ENCODE results near the gene DRD4.

Gene DRD4

DNA sequence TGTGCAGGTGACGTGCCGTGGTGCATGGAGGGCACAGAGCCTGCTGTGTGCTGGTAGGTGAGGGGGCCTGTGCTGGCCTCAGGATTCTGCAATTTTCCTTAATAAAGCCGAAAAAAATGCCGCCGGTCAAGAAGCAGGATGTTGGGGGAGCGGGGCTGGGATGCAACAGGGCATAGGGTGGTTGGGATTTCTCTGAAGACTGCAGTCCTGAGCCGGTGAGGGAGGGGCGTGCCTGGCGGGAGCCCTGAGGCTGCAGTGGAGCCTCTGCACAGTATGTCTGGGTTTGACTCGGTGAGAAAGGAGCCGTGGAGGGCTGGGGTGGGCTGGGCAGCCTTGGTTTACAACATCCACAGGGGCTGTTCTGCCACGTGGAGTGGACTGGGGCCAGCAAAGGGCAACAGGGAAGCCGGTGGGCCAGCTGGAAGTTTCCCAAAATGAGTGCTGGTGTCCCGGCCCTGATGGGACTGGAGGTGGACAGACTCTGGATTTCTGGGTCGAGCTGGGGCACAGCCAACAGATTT lies 13.7 kb upstream of the DRD4 start:
- no peak for DNase-seq

DNA sequence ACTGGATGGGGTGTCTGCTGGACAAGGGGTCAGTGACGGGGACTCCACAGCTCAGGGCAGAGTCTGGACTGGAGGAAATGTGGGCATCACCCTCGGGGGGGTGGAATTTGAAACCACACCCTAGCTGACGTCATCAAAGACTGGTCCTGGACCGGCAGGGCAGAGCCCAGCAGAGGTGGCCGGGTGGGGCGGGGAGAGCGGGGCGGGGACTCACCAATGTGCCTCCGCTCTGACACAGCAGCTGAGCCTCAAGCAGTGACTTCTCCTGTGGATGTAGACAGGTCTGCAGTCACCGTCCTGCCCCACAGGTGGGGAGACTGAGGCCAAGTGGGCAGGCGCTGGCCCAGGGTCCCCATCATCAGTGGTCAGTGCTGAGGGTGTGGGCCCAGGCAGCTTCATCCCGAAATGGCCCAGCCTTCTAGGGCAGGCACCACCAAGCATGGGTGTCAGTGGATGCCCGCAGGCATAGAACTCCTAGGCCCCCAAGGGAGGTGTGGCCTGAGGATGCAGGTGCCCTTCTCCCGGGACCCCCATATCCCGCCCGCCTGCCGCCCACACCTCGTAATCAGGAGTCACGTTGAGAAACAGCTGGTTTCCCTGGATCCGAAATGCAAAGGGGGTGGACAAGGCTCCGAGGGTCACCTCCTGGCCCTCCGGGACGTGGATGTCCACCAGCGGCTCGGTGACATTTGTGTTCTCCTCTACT lies 12.9 kb upstream of the DRD4 start:
- DNase-seq: no peak

GRCh38 chr11:624705-625635 lies 12.1 kb upstream of the DRD4 start, which contains the start of gene CDHR5:
TSS of gene CDHR5 (minus strand) at chr11:624955. CDS start at chr11:624902, 53 bp downstream.
- DNase-seq: no peak

DNA sequence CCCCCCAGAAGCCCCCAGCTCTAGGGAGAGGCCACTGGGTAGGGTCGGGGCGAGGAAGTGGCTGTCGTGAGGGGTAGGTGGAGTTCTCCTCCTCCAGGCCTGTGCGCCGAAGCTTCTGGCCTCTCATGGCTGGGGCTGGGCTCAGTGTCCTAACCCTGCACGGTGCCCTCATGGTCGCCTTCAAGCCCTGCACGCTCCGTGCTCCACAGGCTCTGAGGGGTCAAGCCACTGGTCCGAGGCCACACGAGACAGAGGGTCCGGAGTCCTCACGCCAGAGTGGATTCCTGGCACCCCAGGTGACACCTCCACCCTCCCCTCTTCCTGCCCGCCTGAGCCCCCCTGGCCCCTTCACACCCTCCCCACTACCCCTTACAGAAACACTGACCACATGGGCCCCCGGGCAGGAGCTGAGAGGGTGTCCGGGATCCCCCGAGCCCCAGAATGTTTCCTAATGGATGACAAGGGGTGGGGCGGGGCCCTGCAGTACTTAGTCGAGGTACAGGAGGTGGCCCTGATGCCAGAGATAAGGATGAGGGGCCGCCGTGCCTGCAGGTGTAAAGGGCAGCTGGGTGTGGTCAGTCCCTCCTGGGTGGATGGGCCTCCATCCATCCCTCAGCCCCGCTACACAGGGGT lies 11.3 kb upstream of the DRD4 start:
- DNase-seq: no peak

DNA sequence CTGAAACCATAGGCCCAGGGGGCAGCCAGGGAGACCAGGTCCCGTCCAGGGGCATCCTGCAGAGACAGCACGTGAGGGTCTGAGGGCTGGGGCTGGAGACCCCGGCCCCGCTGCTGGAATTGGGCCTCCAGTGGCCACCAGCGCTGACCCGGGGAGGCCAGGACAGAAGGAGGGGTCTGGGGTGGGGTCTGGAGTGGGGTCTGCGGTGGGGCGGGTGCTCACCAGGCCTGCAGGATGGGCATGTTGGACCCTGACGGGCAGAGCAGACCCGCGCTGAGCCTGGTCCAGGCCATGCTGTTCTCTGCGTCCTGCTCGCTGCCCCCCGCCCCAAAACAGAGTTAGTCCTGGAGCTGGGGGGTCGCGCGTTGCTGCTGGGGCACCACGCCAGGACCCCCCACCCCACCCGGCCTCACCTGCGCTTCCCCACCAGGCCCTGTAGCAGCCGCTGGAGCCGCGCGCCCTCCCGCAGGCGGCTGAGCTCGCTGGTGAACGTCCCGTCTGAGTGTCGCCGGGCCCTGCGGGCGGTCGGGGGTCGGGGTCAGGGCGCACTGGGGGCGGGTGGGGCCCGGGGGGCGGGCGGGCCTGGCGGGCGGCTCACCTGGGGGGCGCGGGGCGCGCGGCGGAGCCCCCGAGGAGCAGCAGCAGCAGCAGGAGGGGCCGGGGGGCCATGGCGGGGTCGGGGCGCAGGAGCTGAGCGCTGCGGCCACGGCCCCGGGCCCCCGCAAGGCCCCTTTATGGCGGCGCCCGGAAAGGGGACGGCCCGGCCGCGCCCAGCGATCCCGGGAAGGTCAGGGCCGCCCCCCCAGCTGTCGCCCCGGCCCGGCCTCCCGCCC lies 10.4 kb upstream of the DRD4 start, which contains the start of gene SCT:
Gene SCT (minus strand): TSS at position 707 of the 833 bp plus-strand sequence. CDS start 38 bp downstream, at position 669.
- no peak for DNase-seq

GRCh38 chr11:627308-627576 lies 9.8 kb upstream of the DRD4 start:
- DNase-seq: no peak

GRCh38 chr11:628056-628455 lies 9.0 kb upstream of the DRD4 start:
- no peak for DNase-seq

- no peak for DNase-seq
Observed at GRCh38 chr11:629237-629583, 7.9 kb upstream of the DRD4 start.

DNA sequence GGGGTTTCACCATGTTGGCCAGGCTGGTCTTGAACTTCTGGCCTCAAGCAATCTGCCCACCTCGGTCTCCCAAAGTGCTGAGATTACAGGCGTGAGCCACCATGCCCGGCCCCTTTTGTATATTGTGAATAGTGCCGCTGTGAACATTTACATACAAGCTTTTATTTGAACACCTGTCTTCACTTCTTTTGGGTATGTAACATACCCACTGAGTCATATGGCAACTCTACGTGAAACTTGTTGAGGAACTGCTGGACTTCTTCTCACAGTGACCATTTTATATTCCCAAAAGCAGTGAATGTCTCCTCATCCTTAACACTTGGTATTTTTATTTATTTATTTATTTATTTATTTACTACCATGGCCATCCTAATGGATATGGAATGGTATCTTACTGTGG lies 6.2 kb upstream of the DRD4 start:
- DNase-seq: no peak

- DNase-seq: no peak
Observed at GRCh38 chr11:635945-636510, 1.0 kb upstream of the DRD4 start.

GRCh38 chr11:637333-637592 lies 194 bp downstream of the DRD4 start:
- no peak for DNase-seq

GRCh38 chr11:637593-638521 lies 788 bp downstream of the DRD4 start:
- DNase-seq: no peak

DNA sequence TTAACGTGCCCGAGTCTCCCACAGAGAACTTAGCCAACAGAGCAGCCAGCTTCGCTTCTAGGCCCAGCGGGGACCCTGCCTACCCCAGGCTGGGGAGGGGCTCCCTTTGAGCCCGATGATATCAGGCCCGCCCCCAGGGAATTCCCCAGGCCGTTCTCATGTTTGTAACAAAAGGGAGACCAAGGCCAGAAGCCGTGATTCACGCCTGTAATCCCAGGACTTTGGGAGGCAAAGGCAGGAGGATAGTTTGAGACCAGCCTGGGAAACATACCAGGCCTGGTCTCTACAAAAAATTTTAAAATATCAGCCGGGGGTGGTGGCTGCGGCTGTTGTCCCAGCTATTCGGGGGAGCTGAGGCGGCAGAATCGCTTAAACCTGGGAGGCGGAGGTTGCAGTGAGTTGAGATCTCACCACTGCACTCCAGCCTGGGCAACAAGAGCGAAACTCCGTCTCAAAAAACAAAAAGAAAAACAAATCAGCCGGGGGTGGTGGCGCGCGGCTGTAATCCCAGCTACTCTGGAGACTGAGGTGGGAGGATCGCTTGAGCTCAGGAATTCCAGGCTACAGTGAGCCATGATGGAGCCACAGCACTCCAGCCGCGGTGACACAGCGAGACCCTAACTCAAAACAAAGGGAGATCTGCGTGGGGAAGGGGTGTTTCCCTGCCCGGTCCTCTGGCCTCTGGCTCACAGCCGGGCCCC lies 1.7 kb downstream of the DRD4 start:
- no peak for DNase-seq

DNA sequence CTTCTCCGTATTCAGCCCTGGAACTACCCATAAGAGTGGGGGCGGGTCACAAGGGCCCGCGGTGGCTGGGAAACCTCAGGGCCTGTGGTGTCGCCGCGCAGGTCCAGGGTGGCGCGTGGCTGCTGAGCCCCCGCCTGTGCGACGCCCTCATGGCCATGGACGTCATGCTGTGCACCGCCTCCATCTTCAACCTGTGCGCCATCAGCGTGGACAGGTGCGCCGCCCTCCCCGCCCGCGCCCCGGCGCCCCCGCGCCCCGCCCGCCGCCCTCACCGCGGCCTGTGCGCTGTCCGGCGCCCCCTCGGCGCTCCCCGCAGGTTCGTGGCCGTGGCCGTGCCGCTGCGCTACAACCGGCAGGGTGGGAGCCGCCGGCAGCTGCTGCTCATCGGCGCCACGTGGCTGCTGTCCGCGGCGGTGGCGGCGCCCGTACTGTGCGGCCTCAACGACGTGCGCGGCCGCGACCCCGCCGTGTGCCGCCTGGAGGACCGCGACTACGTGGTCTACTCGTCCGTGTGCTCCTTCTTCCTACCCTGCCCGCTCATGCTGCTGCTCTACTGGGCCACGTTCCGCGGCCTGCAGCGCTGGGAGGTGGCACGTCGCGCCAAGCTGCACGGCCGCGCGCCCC lies 2.4 kb downstream of the DRD4 start:
- DNase-seq: no peak

DNA sequence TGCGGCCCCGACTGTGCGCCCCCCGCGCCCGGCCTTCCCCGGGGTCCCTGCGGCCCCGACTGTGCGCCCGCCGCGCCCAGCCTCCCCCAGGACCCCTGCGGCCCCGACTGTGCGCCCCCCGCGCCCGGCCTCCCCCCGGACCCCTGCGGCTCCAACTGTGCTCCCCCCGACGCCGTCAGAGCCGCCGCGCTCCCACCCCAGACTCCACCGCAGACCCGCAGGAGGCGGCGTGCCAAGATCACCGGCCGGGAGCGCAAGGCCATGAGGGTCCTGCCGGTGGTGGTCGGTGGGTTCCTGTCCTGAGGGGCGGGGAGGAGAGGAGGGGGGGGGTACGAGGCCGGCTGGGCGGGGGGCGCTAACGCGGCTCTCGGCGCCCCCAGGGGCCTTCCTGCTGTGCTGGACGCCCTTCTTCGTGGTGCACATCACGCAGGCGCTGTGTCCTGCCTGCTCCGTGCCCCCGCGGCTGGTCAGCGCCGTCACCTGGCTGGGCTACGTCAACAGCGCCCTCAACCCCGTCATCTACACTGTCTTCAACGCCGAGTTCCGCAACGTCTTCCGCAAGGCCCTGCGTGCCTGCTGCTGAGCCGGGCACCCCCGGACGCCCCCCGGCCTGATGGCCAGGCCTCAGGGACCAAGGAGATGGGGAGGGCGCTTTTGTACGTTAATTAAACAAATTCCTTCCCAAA lies 3.1 kb downstream of the DRD4 start:
- no peak for DNase-seq

DNA sequence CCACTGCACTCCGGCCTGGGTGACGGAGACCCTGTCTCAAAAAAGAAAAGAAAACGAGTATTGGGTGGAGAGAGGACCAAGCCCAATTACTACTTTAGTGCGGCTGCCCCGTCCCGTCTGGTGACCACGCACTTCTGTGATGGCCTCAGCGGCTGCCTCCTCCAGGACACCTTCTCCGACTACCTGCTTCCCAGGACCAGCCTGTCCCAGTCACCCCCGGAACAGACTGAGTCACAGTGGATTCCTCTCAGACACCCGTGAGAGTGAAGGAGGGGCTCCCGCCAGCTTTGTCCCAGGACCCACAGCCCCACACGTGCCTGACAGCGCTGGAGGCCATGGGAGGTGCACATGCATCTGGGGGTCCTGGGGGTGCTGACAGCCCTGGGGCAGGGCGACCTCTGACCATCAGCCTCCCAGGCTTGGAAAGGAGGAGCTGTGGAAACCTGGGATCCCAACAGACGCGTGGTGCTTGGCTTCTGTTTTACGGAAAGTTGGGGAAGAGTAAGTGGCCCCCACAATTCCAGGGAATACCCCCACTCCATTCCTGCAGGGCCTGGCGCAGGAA lies 4.8 kb downstream of the DRD4 start:
- DNase-seq: no peak

- DNase-seq: no peak
Observed at GRCh38 chr11:643366-643765, 6.3 kb downstream of the DRD4 start.

DNA sequence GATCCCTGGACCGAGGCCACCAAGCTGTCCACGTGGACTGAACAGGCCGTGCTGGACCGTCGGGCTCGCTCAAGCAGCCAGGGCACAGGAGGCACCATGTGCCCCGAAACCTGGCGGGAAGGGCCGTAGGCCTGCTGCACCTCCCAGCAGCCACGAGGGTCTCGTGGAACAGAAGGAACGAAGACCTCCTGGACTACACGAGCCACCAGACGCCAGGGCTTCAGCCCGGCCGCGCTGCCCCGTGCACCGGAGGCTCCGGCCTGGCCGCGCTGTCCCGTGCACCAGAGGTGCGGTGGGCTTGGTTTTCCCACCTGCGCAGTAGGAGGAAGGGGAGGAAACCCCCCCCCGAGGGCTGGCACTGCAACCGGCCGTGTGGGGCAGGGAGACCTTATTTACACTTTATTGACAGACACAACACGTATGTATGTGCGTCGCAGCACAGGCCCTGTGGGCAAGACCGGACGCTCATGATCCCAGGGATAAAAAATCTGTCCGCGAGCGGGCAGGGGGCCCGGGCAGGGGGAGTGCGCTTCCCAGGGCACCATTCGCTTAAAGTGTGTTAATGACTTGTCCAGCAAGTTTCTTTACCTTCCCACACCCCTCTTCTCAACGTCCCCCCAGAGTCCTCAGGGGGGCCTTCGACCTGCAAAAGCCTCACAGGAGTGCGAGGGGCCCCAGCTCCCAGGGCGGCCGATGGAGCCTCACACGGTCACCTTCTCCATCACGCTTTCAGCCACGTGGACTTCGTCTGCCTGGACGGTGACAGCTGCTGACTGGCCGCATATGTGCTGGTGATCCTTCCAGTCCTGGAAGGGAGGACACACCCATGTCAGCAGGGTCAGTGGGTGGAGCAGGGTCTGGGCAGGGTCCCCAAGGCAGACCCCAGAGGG lies 7.0 kb downstream of the DRD4 start:
- DNase-seq: no peak

Measured in stimulated activated CD8-positive, alpha-beta memory T cell treated with anti-CD3 and anti-CD28 coated beads, Interleukin-4, amount 100 ng/mL, for 48 hours (primary cell).